GM18508 (cell line): Measurements from ENCODE around the gene NPHP1.
"Not testable (repeated sequence)": the region's sequence is repeated elsewhere in the genome, so short reads cannot be mapped to it uniquely, and the experiment has no call there.

Source experiments
- ATAC-seq: cut with Tn5 transposase; IDR thresholded peaks from one replicate; pipeline ENCODE4 v1.9.1; 2021; ENCODE audit warnings: moderate number of reproducible peaks; ENCODE audit not compliant: insufficient read depth, unreplicated experiment

Gene NPHP1

GRCh38 chr2:110140401-110140800 is 64.4 kb downstream of the NPHP1 start:
- no peak for ATAC-seq

DNA sequence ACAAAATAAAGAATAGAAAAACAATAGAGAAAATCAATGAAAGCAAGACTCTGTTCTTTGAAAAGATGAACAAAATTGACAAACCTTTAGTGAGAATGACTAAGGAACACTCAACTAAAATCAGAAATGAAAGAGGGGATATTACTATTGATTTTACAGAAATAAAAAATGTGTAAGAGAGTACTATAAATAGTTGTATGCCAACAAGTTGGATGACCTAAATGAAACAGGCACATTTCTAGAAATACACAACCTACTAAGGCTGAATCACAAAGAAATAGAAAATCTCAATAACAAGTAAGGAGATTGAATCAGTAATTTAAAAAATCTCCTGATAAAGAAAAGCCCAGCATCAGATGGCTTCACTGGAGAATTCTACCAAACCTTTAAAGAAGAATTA is 70.8 kb downstream of the NPHP1 start:
- ATAC-seq, result no peak

DNA sequence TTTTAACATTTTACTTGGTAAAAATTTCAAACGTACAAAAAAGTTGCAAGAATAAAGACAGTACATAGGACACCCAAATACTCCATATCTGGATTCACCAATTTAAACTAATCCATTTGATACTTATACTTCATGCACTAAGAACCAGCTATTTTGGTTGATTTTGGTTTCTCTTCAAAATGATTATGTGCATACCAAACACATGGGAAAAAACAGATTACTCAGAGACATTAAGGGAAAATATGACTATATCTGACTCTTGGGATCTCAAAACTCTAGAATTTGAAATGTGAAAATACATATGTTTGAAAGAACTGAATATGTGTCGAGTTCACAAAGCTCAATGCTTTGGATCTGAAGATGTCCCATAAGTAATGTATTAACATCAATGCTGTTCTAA is 73.6 kb downstream of the NPHP1 start:
- ATAC-seq, result no peak

- no peak for ATAC-seq
Observed at GRCh38 chr2:110130757-110131156, 74.1 kb downstream of the NPHP1 start.

DNA sequence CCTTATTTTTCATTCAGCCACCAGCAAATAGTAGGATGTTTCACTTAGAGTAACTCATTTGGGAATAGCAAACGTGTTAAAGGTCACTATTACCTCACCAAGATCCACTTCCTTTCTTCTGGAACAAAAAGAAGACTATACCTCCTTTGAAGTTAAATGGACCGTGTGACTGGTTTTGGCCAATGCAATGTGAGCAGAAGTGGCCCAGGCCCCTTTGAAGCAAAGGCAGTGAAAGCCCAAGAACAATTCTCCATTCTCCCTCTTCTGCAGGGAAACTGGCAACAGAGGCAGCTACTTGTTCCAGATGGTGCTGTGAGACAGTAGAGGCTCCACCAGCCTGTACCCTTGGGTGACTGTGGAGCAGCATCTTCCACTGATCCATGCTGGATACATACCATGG is 77.9 kb downstream of the NPHP1 start:
- no peak for ATAC-seq

DNA sequence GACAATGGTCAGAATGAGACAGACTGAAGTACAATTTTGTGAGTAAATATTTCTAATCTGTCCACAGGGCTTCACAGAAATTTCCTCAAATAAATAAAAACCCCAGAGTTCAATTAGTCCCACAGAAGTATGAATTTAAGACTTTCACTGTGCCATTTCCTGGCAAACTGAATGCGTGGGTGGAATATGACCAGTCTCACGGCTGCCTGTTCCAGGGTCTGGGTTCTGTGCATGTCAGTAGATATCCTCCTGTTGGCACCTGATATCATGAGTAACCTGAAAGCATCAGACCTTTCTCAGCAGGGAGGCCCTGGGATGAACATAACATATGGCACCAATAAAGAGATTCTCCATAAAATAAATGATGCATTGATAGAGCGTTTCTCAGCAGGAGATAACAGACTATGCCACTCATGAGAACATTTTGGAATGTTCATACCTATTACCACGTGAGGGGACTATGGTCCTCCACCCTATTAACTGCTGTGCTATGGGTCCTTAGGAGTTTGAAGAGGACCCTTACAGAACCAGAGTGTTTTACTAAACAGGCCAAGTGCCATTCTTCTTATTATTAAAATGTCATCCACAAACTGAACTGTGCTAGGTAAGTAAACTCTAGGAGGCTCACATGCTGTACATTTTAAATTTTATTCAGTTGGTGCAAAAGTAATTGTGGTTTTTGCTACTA is 78.6 kb downstream of the NPHP1 start:
- ATAC-seq, result no peak

DNA sequence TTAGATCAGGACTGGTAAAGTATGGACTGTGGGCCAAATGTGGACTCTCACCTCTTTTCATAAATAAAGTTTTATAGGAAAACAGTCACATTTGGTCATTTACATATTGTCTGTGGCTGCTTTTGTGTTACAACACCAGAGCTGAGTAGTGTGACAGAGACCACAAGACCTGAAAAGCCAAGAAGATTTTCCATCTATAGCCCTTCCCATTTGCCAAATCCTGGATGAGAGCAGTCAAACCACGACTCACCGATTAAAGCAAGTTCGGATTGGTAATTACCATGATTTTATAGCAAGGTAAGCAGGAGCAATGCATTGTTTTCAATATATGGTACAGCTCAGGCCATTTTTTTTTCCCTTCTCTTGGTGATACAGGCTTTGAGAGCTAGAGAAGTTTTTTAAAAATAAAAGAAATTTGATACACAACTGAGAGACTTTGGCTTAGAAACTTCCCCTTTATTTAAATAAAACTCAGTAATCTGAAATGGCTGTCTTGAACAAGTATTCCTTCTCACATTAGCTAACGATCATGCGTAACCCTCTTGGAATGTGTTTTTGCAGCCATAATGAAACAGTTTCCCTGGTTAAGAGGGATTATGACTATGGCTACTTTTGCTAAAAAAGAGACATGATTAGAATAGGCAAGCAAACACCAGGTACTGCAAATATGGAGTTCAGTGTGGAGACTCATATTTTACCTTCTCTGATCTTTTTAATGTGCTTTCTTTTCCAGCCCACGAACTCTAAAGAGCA is 79.7 kb downstream of the NPHP1 start:
- ATAC-seq, result no peak

- ATAC-seq, result no peak
Observed at GRCh38 chr2:110124038-110124825, 80.6 kb downstream of the NPHP1 start.

DNA sequence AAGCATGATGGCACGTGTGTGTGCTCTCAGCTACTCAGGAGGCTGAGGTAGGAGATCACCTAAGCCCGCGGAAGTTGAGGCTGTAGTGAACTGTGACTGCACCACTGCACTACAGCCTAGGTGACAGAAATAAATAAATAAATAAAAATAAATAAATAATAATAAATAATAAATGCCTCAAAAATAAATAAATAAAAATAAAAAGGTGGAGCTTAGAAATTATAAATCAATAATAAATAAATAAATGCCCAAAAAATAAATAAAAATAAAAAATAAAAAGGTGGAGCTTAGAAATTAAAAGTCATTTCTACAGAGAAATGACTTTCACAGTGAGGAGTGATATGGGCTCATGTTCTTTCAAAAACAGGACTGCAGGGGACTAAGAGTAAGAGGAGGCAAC is 83.2 kb downstream of the NPHP1 start:
- ATAC-seq, result no peak

- ATAC-seq, result no peak
Observed at GRCh38 chr2:110121052-110121334, 83.8 kb downstream of the NPHP1 start.

- no peak for ATAC-seq
Observed at GRCh38 chr2:110120171-110121051, 84.4 kb downstream of the NPHP1 start.

GRCh38 chr2:110116033-110116710 is 88.6 kb downstream of the NPHP1 start:
- ATAC-seq, result no peak

GRCh38 chr2:110115291-110116032 is 89.4 kb downstream of the NPHP1 start, which contains the start of gene MALL:
Gene MALL (minus strand): TSS chr2:110115822. CDS start chr2:110115792, 30 bp downstream.
- no peak for ATAC-seq

DNA sequence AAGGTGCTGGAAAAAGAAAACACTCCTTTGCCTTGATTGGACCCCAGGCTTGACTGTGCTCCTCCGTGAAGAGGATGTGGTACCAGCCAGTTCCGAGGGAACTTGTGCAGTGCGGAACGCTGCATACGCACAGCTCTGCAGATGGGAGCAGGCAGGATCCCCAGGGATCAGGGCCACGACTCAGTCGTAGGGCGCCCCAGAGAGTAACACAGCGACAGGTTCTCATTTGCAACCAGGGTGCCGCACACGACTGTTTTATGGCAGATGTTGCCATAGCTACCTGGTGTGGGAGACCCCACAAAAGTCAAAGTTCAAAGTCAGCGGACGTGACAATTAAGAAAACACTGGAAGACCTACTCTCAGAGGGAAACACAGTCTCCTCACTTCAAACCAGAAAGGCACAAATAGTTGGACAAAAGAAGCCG is 90.0 kb downstream of the NPHP1 start:
- ATAC-seq, result no peak

GRCh38 chr2:110113961-110114591 is 90.7 kb downstream of the NPHP1 start:
- ATAC-seq, result no peak

DNA sequence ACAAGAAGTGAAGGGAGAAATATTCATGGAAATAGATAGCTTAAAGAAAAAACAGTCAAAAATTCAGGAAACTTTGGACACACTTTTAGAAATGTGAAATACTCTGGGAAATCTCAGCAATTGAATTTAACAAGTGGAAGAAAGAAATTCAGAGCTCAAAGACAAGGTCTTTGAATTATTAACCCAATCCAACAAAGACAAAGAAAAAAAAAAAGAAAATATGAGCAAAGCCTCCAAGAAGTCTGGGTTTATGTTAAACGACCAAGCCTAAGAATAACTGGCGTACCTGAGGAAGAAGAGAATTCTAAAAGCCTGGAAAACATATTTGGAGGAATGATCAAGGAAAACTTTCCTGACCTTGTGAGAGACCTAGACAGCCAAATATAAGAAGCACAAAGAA is 96.5 kb downstream of the NPHP1 start:
- ATAC-seq, result not testable (repeated sequence)

DNA sequence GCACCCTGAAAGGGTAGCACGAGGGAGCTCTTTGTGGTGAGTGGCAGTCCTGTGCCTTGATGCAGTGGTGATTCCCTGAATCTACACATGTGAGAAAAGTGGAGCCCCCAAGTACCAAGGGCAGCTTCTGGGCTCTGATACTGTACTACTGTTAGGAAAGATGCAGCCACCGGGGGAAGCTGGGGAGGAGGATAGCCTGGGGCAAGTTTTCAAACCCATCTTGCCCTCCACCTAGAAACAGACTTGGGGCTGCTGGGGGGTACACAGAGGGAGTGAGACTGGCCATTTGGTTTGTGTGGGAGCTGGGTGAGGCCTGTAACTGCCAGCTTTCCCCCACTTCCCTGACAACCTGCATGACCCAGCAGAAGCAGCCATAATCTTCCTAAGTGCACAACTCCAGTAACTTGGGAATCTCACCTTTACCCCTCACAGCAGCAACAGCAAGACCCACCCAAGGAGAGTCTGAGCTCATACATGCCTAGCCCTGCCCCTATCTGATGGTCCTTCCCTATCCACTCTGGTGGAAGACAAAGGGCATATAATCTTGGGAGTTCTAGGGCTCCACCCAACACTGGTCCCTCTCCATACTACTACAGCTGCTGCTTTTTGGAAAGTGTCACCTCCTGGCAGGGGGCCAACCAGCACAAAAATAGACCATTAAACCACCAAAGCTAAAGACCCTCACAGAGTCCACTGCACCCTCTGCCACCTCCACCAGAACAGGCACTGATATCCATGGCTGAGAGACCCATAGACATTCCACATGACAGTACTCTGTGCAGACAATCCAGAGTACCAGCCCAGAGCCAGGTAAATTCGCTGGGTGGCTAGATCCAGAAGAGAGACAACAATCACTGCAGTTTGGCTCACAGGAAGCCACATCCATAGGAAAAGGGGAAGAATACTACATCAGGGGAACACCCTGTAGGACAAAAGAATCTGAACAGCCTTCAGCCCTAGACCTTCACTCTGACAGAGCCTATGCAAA is 97.4 kb downstream of the NPHP1 start:
- ATAC-seq, result no peak
